HEK293T (cell line): Measurements from ENCODE around the gene DDT.

ENCODE experiments used
- BHLHE40 ChIP-seq: fragments of 450-650 bp; IDR thresholded peaks from 2 replicates; pipeline ENCODE4 v1.6.1; 2016; ENCODE audit warnings: mild to moderate bottlenecking, moderate library complexity, borderline replicate concordance
- NFRKB ChIP-seq: fragments of 450-650 bp; IDR thresholded peaks from 2 replicates; pipeline ENCODE4 v1.6.1; 2016; ENCODE audit warnings: mild to moderate bottlenecking, moderate library complexity

- TF ChIP-seq NFRKB, result no peak
- TF ChIP-seq BHLHE40, result no peak
Measured at GRCh38 chr22:24023204-24023789, 49.1 kb upstream of the DDT start.
